HG03175 (cell line): ENCODE results near the gene AASS.
"Not testable (repeated sequence)": the region's sequence is repeated elsewhere in the genome, so short reads cannot be mapped to it uniquely, and the experiment has no call there.

ENCODE experiments used
- ATAC-seq: cut with Tn5 transposase; IDR thresholded peaks from one replicate; pipeline ENCODE4 v1.9.1; 2021; ENCODE audit warnings: mild to moderate bottlenecking, moderate library complexity; ENCODE audit not compliant: unreplicated experiment

AASS gene

DNA sequence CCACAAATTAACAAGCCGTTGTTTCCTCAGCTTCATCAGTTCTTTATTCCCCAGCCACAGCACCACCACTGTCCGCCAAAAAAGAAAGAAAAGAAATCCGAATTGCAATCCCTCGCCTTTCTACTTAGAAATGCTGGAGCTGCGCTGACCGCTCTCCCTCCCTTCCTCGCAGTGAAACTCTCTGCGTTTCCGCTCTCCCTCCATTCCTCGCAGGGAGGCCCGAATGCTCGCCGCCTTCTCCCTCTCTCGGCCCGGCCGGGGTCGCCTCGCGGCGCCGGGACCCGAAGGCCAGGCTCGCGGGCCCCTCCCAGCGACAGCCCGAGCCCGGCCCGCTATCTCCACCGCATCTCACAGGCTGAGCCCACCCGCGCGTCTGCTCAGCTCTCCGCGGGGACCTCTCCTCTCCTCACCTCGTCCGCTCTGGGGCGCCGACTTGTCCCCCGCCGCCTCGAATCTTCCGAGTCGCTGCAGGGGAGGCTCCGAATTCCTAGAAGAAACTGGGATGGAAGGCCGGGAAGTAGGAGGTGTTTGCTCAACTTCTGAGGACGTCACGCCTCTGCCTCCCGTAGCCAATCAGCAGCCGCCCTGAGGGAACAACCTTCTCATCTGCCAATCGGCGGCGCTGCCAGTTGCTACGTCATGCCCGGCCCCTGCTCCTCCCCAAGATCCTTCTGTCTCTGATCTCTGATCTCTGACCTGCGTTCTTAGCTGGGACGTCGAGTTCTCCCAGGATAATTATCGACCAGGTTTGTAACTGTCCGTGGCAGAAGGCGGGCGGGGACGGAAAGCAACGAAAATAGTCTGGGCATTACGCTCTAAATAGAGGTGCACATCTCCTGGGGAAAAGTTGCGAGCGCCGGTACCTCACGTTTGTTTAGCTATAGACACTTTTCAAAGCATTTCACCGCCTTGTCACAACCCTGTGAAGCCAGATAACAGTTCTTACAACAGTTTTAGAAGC lies at the start of gene AASS:
TSS of gene AASS (minus strand) at position 499 of the 961 bp plus-strand sequence. CDS start 10,523 bp downstream, outside the sequence.
- ATAC-seq, result peak; percentile 100

DNA sequence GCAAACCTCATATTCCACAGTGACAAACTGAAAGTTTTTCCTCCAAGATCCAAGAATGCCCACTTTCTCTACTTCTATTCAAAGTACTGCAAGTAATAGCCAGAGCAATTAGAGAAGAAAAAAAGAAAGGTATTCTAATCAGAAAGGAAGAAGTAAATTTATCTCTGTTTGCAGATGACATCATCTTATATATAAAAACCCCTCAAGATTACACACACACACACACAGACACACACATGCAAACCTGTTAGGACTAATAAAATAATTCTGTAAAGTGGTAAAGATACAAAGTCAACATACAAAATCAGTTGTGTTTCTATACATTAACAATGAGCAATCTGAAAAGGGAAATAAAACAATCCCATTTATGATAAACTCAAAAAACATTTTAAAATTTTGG lies 44.7 kb upstream of the AASS start:
- no peak for ATAC-seq

- ATAC-seq, result no peak
Measured at GRCh38 chr7:122183106-122183505, 39.1 kb upstream of the AASS start.

GRCh38 chr7:122182081-122182480 lies 38.0 kb upstream of the AASS start:
- ATAC-seq, result no peak

DNA sequence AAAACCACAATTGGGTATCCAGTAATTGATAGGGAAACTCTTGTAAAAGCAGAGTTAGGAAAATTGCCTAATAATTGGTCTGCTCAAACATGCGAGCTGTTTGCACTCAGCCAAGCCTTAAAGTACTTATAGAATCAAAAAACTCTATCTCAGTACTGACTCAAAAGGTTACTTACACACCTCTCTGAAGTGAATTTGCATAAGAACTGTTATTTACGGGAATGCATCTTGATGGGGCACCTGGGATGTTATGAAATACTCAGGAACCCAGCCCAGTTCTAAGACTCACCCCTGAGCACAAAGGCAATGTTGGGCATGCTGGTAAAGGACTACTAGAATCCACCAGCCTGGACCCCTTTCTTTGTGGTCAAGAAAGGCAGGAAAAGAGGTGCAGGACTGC lies 28.1 kb upstream of the AASS start:
- ATAC-seq, result not testable (repeated sequence)

- ATAC-seq, result no peak
Measured at GRCh38 chr7:122166740-122167139, 22.7 kb upstream of the AASS start.

- ATAC-seq, result no peak
Measured at GRCh38 chr7:122166275-122166674, 22.2 kb upstream of the AASS start.

DNA sequence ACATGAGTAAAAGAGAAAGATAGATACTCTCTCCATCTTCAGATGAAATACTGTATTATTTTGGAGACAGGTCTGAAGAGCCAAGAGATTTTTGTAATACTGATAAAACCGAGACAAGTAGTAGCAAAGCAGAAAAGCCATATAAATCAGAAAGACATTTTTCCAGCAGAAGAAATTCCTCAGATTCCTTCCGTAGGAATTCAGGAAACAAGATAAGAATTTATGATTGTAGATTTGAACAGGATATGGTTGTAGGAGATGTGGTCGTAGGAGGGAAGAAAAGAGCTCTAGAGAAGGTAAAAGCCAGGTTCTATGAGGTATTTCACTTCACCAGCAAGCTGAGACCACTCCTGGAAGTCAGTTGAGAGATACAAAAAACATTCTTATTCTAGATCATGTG lies 17.6 kb upstream of the AASS start:
- ATAC-seq, result no peak

DNA sequence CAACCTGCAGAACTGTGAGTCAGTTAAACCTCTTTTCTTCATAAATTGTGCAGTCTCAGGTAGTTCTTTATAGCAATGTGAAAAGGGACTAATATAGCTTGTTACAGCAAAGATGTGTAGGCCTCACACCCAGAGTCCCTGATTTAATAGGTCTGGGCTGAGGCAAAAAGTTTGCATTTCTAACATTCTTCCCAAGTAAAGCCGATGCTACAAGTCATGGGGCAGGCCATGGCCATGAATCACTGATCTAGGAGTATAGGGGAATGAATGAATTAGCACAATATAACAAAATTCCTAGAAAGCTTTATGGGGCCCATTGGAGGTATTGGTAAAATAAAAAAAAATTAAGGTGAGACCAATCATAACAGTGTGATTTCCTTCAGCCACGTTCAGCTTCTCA lies 11.5 kb upstream of the AASS start:
- ATAC-seq, result no peak

DNA sequence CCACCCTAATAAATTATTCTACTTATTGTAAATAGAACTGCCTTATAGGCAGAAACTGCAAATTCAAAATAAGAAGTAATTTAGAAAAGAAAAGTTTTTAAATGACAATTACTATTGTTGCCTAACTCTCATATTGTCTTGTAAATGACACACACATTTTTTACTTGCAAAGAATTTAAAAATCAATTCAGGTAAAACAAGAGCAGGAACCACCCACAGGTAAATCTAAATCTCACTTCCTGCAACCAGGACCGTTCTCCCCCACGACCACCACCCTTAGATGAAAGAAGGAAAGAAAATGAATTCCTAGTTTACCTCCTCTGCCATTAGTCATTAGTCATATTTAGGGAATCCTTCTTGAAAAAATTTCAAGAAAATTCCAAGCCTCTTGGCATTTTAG lies 4.8 kb upstream of the AASS start:
- ATAC-seq, result no peak

- ATAC-seq, result no peak
Measured at GRCh38 chr7:122148081-122148480, 4.0 kb upstream of the AASS start.

DNA sequence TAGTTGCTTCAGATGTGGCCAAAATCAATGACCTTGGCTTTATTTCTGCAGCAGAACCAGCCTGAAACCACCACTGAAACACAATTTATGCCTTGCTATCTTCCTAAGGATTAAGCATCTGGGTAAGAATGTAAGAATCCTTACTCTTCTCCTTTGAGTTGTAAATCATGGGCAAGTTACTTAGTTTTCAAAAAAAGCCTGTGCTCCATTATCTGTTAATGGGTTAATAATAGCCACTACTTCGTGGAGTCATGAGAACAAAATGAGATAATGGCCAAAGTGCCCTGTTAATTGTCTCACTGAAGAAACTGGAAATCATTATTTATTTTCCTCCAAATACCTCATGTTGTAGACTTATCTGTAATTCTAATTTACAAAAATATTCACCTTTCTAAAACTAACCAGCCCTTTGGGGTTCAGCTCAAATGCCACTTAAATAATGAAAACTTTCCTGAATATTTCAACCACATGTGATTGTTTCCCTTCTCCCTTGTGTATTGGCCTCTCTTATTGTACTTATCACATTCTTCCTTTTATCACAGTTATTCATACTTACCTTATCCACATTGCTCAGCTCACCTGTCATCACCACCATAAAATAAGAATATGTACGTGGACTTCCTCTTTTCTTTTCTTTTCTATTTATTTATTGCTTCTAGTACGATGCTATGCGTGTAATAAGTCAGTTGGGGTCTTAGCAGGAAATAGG lies 2.0 kb upstream of the AASS start:
- no peak for ATAC-seq

DNA sequence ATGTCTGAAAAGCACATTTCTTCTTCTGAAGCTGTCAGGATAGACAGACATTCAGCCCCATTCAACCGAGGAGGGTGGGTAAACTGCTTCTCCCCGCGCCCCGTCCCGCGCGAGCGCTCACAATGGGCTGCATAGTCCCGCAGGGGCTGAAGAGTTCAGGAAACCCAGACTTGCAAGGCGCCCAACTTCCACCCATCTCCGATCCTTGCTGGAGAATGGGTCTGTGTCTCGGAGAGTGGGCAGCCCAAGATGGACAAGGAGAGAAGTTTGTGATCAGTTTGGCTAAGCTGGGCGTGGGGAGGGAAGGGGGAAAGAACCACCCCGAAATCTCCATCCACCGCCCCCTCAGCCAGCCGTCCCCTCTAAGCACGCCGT lies 686 bp downstream of the AASS start:
- ATAC-seq, result peak; percentile 12

DNA sequence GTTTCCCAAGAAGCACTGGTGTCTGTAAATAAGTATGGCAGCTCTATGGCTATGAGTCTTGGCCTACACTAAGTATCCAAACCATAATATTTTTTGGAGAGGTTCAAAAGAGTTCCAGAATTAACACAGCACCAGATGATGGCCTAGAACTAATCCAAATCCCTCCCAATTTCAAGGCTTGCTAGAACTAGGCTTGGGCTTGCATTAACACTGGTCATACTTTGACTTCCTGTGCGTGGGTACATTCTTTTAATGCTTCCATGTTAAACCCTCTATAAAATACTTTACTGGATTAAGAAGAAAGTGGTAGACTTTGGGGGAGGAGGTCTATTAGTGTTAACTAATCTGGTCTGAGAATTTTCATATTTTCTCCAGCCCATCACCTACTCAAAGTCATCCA lies 3.1 kb downstream of the AASS start:
- ATAC-seq, result no peak

DNA sequence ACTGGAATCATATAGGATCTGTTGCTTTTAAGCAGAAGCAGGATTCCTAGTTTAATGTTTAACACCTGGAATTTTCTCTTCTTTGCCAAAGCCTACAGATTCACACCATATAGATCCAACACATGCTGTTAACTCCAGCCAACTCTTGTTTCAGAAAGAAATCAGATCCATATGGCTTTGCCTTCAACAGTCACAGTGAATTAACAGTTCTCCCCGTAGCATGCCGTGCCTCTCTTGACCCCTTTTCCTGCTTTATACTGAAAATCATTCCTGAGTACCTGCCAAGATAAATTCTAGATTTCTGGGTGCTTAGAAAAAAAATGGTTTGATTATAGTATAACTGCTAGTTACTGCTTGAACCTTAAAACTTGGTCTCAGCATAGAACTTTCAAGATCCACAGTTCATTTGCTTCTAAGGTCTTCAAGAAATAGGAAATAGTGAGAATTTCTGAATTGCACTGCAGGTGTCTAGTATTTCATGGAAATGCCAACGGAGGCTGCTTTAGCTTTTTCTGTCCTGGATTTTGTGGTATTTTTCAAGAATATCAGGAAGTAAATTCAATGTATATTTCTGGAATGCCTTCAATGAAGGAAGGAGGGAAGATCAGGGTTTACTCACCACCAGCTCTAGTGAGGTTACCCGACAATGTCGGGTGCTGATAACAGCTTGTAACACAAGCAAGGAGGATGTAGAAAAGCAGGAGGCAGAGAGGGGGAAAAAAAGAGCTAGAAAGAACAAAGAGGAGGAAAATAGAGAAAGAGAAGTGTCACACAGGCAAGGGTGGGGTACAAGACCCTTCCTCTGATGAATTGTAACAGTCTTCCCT lies 6.6 kb downstream of the AASS start:
- ATAC-seq, result no peak

DNA sequence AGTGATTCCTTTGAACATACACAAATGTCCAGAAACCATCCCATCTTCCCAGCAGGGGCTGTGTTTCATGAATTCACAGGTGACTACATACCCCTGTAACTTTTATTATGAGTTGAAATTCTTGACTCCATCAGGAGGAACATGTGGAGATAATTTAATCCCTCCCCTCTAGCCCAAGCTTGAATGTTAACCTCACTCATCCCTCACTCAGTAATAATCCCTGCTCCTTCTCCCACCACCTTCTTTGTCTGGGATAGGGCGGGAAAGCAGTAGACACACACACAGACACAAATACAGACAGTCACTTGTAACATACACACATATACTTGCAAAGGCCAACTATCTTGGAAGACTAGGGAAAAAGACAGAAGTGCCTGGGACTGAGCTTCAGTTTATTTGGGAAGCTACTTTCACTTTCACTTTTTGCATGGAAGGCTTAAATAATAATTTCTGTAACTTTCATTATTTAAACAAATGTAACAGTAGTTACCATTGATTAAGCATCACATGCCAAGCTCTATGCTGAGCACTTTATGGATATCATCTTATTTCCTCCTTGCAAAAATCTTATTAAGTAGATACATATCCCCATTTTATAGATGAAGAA lies 7.3 kb downstream of the AASS start:
- ATAC-seq, result no peak

- ATAC-seq, result no peak
Measured at GRCh38 chr7:122136078-122136477, 8.0 kb downstream of the AASS start.

DNA sequence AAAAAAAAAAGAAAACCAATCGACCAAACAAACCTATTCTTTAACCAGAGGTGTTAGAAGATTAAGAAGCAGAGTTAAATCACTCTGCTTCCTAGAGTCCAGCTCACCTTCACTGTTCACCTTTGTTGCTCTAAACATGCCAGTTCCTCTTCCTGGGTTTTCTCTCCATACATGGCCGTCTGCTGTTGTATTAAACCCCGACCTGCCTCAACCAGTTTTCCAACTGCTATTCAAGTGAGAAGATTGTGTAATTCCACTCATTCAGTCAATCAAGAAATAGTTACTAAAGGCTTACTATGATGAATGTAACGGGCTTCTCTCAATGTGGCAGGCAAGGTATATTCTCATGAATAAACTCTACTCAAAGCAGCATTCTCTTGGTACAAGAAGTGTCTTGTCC lies 8.8 kb downstream of the AASS start:
- no peak for ATAC-seq

DNA sequence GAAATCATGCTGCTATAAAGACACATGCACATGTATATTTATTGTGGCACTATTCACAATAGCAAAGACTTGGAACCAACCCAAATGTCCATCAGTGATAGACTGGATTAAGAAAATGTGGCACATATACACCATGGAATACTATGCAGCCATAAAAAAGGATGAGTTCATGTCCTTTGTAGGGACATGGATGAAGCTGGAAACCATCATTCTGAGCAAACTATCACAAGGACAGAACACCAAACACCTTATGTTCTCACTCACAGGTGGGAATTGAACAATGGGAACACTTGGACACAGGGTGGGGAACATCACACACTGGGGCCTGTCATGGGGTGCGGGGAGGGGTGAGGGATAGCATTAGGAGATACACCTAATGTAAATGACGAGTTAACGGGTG lies 9.3 kb downstream of the AASS start:
- not testable (repeated sequence) for ATAC-seq

GRCh38 chr7:122133477-122133876 lies 10.6 kb downstream of the AASS start:
- ATAC-seq, result no peak

GRCh38 chr7:122132341-122132740 lies 11.7 kb downstream of the AASS start:
- ATAC-seq, result no peak
